Adrenal gland (tissue), 12 donors: ENCODE results near the gene DCDC2C. TPM values are rescaled to one million over a fixed set of nuclear protein-coding genes. Genes with fewer than 3 reads are reported as not detected.

Source experiments
- DNase-seq, 7 donors: peaks; one replicate each; pipeline ENCODE4 v3.0.0-alpha.2; 2019 to 2020
- H3K27ac ChIP-seq, 5 donors: fragments of 200-600 bp; sonication (generic) in 4 of 5; 1 replicate in 3 of 5; 2 replicates in 2 of 5; pipeline versions ENCODE4 v1.5.1 to v1.8.0; 2016 to 2020; ENCODE audit warnings: mild to moderate bottlenecking in 1 of 5
- H3K27me3 ChIP-seq: fragments of 200-600 bp; 2 replicates; pipeline ENCODE4 v1.8.0; 2021
- H3K36me3 ChIP-seq, 2 donors: fragments of 200-600 bp; replicated peaks in 1 of 2; 1 replicate in 1 of 2; 2 replicates in 1 of 2; pipeline versions ENCODE4 v1.5.1 to v1.8.0; 2018 to 2022
- H3K4me1 ChIP-seq, 2 donors: fragments of 200-600 bp; replicated peaks in 1 of 2; 1 replicate in 1 of 2; 2 replicates in 1 of 2; pipeline versions ENCODE4 v1.5.1 to v1.8.0; 2018 to 2021
- H3K4me3 ChIP-seq, 4 donors: fragments of 200-600 bp; sonication (generic) in 3 of 4; one replicate each; pipeline ENCODE4 v1.5.1; 2016 to 2018
- H3K9me3 ChIP-seq, 3 donors: fragments of 200-600 bp; sonication (generic) in 1 of 3; replicated peaks in 1 of 3; 1 replicate in 2 of 3; 2 replicates in 1 of 3; pipeline versions ENCODE4 v1.5.1 to v1.8.0; 2016 to 2021
- CTCF ChIP-seq, 6 experiments: fragments of 450-650 bp in 4 of 6; fragments of 200-600 bp in 2 of 6; sonication (generic) in 1 of 6; IDR thresholded peaks; 1 replicate in 5 of 6; 2 replicates in 1 of 6; pipeline versions ENCODE4 v1.5.1 to v1.8.0; 2016 to 2021; ENCODE audit warnings: antibody characterized with exemption in 6 of 6, mild to moderate bottlenecking in 2 of 6, moderate library complexity in 1 of 6
- POLR2A ChIP-seq, 2 donors: fragments of 450-650 bp; IDR thresholded peaks; one replicate each; pipeline ENCODE4 v1.6.1; 2017; ENCODE audit warnings: antibody characterized with exemption in 2 of 2, mild to moderate bottlenecking in 2 of 2, moderate library complexity in 1 of 2
- WGBS, 4 donors: extraction: QIAGEN DNeasy Blood & Tissue Kit in 2 of 4; methylation state at CpG; one replicate each; pipeline versions ENCODE4 v1.1.5 to v1.1.7; 2013 to 2017; 5-methylcytosine and 5-hydroxymethylcytosine counted together
- intact Hi-C, 2 donors: fragments of 100-400 bp; cut with DNase I; formaldehyde crosslinking; loops; one replicate each; pipeline versions ENCODE4 v1.14.1 to v1.15.0; 2022 to 2023
- polyA plus RNA-seq, 3 donors: library from polyadenylated mRNA; stranded (reverse); fragments of 200-250 nt in 2 of 3; fragments of 350-450 nt in 1 of 3; fragmentation: Illumina TruSeq in 1 of 3; extraction: RNeasy Lipid Tissue Mini Kit (QIAGEN cat#74804) in 1 of 3; gene quantifications; one replicate each; pipeline ENCODE4 v1.2.3, GENCODE V29; 2013 to 2014
- total RNA-seq, 9 donors: library from RNA; depleted of rRNA in 4 of 9; stranded (reverse); fragments of >200 nt in 4 of 9; fragments of 120-200 nt in 1 of 9; fragmentation: NEBNext Ultra II Directional in 1 of 9; extraction: Animal tissue kit (Norgen Biotek cat#: 25700) in 1 of 9; gene quantifications; one replicate each; pipeline versions ENCODE4 v1.1.0 to v1.2.4, GENCODE V29; 2013 to 2023
- donor health status: healthy with polysubstance abuse.
- donor health status: Bipolar disorder and iron deficiency.
- donor health status: DM: yes; HTN: yes; CAD: no.
- donor health status: DM: no; HTN: no; CAD: no.
- donor health status: DM: no; HTN: no; CAD: no.
- donor health status: DM: yes; HTN: yes; CAD: no.

DCDC2C gene
- total and polyA plus RNA-seq, 12 donors: 0.18 to 2.0 (median 0.39) TPM; not detected in 6

- Histone ChIP-seq H3K9me3 (no peaks in the 10 kb centered on the region), H3K27me3 (no peaks in the 10 kb centered on the region), H3K4me3 (no peak overlapping the region), H3K4me1 (no peaks in the 10 kb centered on the region), H3K27ac (no peak overlapping the region), H3K36me3 (no peaks in the 10 kb centered on the region)
- DNase-seq: no peak
- intact Hi-C loops: no loop called here
- WGBS, 4 donors: 87 to 97% (median 90%) methylated on average over 3 to 5 of the region's 5 CpGs
- no peak for TF ChIP-seq CTCF (IDR thresholded peaks at IDR 0.05)
- no peak for TF ChIP-seq POLR2A (IDR thresholded peaks at IDR 0.05)
These were observed 21.8 kb upstream of the DCDC2C start for GRCh38 chr2:3681625-3682024.

GRCh38 chr2:3682811-3683210, 20.6 kb upstream of the DCDC2C start:
- H3K27me3 ChIP-seq: no peaks in the 10 kb centered on the region
- no peak for DNase-seq
- H3K36me3 ChIP-seq: no peaks in the 10 kb centered on the region
- intact Hi-C loops: no loop called here
- TF ChIP-seq POLR2A (IDR thresholded peaks at IDR 0.05): no peak
- no peak for TF ChIP-seq CTCF (IDR thresholded peaks at IDR 0.05)
- H3K27ac ChIP-seq: no peak overlapping the region
- 76 to 84% (median 77%) methylated on average over 6 of the region's 6 CpGs for WGBS, 4 donors
- H3K4me3 ChIP-seq: no peak overlapping the region
- H3K4me1 ChIP-seq: no peaks in the 10 kb centered on the region
- H3K9me3 ChIP-seq: no peaks in the 10 kb centered on the region

- no peak overlapping the region for H3K27ac ChIP-seq
- H3K4me3 ChIP-seq: no peak overlapping the region
- intact Hi-C loops: no loop called here
- H3K9me3 ChIP-seq: no peaks in the 10 kb centered on the region
- no peaks in the 10 kb centered on the region for H3K4me1 ChIP-seq
- DNase-seq: no peak
- no peaks in the 10 kb centered on the region for H3K27me3 ChIP-seq
- 59 to 77% (median 65%) methylated on average over 3 of the region's 3 CpGs for WGBS, 4 donors
- no peaks in the 10 kb centered on the region for H3K36me3 ChIP-seq
- no peak for TF ChIP-seq CTCF (IDR thresholded peaks at IDR 0.05)
These were observed 19.5 kb upstream of the DCDC2C start for GRCh38 chr2:3683748-3684454.

- H3K9me3 ChIP-seq: no peaks in the 10 kb centered on the region
- H3K36me3 ChIP-seq: no peaks in the 10 kb centered on the region
- TF ChIP-seq CTCF (IDR thresholded peaks at IDR 0.05): no peak
- TF ChIP-seq POLR2A (IDR thresholded peaks at IDR 0.05): no peak
- no peaks in the 10 kb centered on the region for H3K4me1 ChIP-seq
- intact Hi-C loops: no loop called here
- H3K27me3 ChIP-seq: no peaks in the 10 kb centered on the region
- H3K4me3 ChIP-seq: no peak overlapping the region
- no peak for DNase-seq
- no peak overlapping the region for H3K27ac ChIP-seq
These were observed 13.2 kb upstream of the DCDC2C start for GRCh38 chr2:3689998-3690748.
